ENCODE measurements around the gene MAGI2. TPM values are rescaled to one million over a fixed set of nuclear protein-coding genes. Genes with fewer than 3 reads are reported as not detected.
A peak's percentile ranks its signal among the peaks of the same experiment; 100 is the strongest.

Gene MAGI2
- polyA plus RNA-seq, 3 donors from 2014 or later, result not detected

GRCh38 chr7:78052112-78052511 is 1401.4 kb downstream of the MAGI2 start:
- Mint-ChIP-seq H3K4me1 (no peaks in the 10 kb centered on the region), H3K4me3 (no peak overlapping the region), H3K27ac (no peak overlapping the region), H3K27me3 (ENCODE audit: low read depth in 3 of 3) (peaks cover 1 to 19% (median 5%) of the 10 kb centered on the region in 3 donors), H3K36me3 (no peaks in the 10 kb centered on the region), H3K9me3 (peaks cover 0 to 1% (median 0%) of the 10 kb centered on the region in 6 donors)
- no peak for DNase-seq

GRCh38 chr7:78047800-78048199 is 1405.7 kb downstream of the MAGI2 start:
- H3K9me3 Mint-ChIP-seq, result no peaks in the 10 kb centered on the region
- no peak overlapping the region for H3K27ac Mint-ChIP-seq
- no peaks in the 10 kb centered on the region for H3K4me1 Mint-ChIP-seq
- no peaks in the 10 kb centered on the region for H3K36me3 Mint-ChIP-seq
- no peak overlapping the region for H3K4me3 Mint-ChIP-seq
- peaks cover 0 to 13% (median 0%) of the 10 kb centered on the region in 3 donors for H3K27me3 Mint-ChIP-seq (ENCODE audit: low read depth in 3 of 3)
- no peak for DNase-seq

- Mint-ChIP-seq H3K4me3 (no peak overlapping the region), H3K27ac (no peak overlapping the region), H3K9me3 (no peaks in the 10 kb centered on the region), H3K27me3 (ENCODE audit: low read depth in 3 of 3) (peaks cover 2 to 6% (median 5%) of the 10 kb centered on the region in 3 donors), H3K36me3 (no peaks in the 10 kb centered on the region), H3K4me1 (no peaks in the 10 kb centered on the region)
- no peak for DNase-seq
These were observed 1410.3 kb downstream of the MAGI2 start for GRCh38 chr7:78043159-78043558.

- DNase-seq, result no peak
- Mint-ChIP-seq H3K27me3 (ENCODE audit: low read depth in 3 of 3) (peaks cover 2 to 5% (median 3%) of the 10 kb centered on the region in 3 donors), H3K4me3 (no peak overlapping the region), H3K27ac (no peak overlapping the region), H3K36me3 (no peaks in the 10 kb centered on the region), H3K4me1 (no peaks in the 10 kb centered on the region), H3K9me3 (no peaks in the 10 kb centered on the region)
These were observed 1412.0 kb downstream of the MAGI2 start for GRCh38 chr7:78041423-78041822.

- Mint-ChIP-seq H3K27ac (no peak overlapping the region), H3K27me3 (ENCODE audit: low read depth in 3 of 3) (peaks cover 2 to 6% (median 5%) of the 10 kb centered on the region in 3 donors), H3K4me1 (no peaks in the 10 kb centered on the region), H3K36me3 (no peaks in the 10 kb centered on the region), H3K4me3 (no peak overlapping the region), H3K9me3 (no peaks in the 10 kb centered on the region)
- DNase-seq, result peak; percentile 13 to 40 (median 28)
These were observed 1413.4 kb downstream of the MAGI2 start for GRCh38 chr7:78039790-78040776.

- Mint-ChIP-seq H3K36me3 (no peaks in the 10 kb centered on the region), H3K4me1 (no peaks in the 10 kb centered on the region), H3K4me3 (no peak overlapping the region), H3K27ac (no peak overlapping the region), H3K9me3 (no peaks in the 10 kb centered on the region), H3K27me3 (ENCODE audit: low read depth in 3 of 3) (peaks cover 2 to 10% (median 5%) of the 10 kb centered on the region in 3 donors)
- no peak for DNase-seq
These were observed 1414.9 kb downstream of the MAGI2 start for GRCh38 chr7:78038465-78039080.

- Mint-ChIP-seq H3K9me3 (no peaks in the 10 kb centered on the region), H3K36me3 (no peaks in the 10 kb centered on the region), H3K27me3 (ENCODE audit: low read depth in 3 of 3) (peaks cover 2 to 14% (median 5%) of the 10 kb centered on the region in 3 donors)
These were observed 1415.9 kb downstream of the MAGI2 start for GRCh38 chr7:78037603-78038002.

GRCh38 chr7:78033410-78033809 is 1420.1 kb downstream of the MAGI2 start:
- Mint-ChIP-seq H3K4me1 (no peaks in the 10 kb centered on the region), H3K4me3 (no peak overlapping the region), H3K36me3 (no peaks in the 10 kb centered on the region), H3K27me3 (ENCODE audit: low read depth in 3 of 3) (peaks cover 0 to 11% (median under 1%) of the 10 kb centered on the region in 3 donors), H3K27ac (no peak overlapping the region), H3K9me3 (no peaks in the 10 kb centered on the region)
- DNase-seq, result no peak

More at GRCh38 chr7:78037603-78038002, 1415.9 kb downstream of the MAGI2 start:
- Mint-ChIP-seq H3K4me1 (no peaks in the 10 kb centered on the region), H3K4me3 (no peak overlapping the region), H3K27ac (no peak overlapping the region)
- no peak for DNase-seq

- no peaks in the 10 kb centered on the region for H3K9me3 Mint-ChIP-seq
- no peaks in the 10 kb centered on the region for H3K4me1 Mint-ChIP-seq
- no peaks in the 10 kb centered on the region for H3K36me3 Mint-ChIP-seq
- no peak overlapping the region for H3K27ac Mint-ChIP-seq
- no peak for DNase-seq
- H3K4me3 Mint-ChIP-seq, result no peak overlapping the region
- H3K27me3 Mint-ChIP-seq (ENCODE audit: low read depth in 3 of 3), result peaks cover 0 to 2% (median 1%) of the 10 kb centered on the region in 3 donors
These were observed 1427.0 kb downstream of the MAGI2 start for GRCh38 chr7:78026492-78026891.

- H3K36me3 Mint-ChIP-seq, result no peaks in the 10 kb centered on the region
- H3K27me3 Mint-ChIP-seq (ENCODE audit: low read depth in 3 of 3), result peaks cover 1 to 4% (median 2%) of the 10 kb centered on the region in 3 donors
- no peak for DNase-seq
- H3K9me3 Mint-ChIP-seq, result no peaks in the 10 kb centered on the region
- H3K4me3 Mint-ChIP-seq, result no peak overlapping the region
- H3K4me1 Mint-ChIP-seq, result peaks cover 7 to 9% of the 10 kb centered on the region in 2 donors
- no peak overlapping the region for H3K27ac Mint-ChIP-seq
These were observed 1428.9 kb downstream of the MAGI2 start for GRCh38 chr7:78024591-78024990.

GRCh38 chr7:78023191-78023590 is 1430.3 kb downstream of the MAGI2 start:
- H3K9me3 Mint-ChIP-seq, result no peaks in the 10 kb centered on the region
- peaks cover 2 to 5% (median 4%) of the 10 kb centered on the region in 3 donors for H3K27me3 Mint-ChIP-seq (ENCODE audit: low read depth in 3 of 3)
- DNase-seq, result no peak
- H3K4me3 Mint-ChIP-seq, result no peak overlapping the region
- H3K27ac Mint-ChIP-seq, result no peak overlapping the region
- peaks cover 14 to 15% of the 10 kb centered on the region in 2 donors for H3K4me1 Mint-ChIP-seq
- H3K36me3 Mint-ChIP-seq, result no peaks in the 10 kb centered on the region

GRCh38 chr7:78022165-78022564 is 1431.3 kb downstream of the MAGI2 start:
- H3K27ac Mint-ChIP-seq, result no peak overlapping the region
- no peaks in the 10 kb centered on the region for H3K9me3 Mint-ChIP-seq
- H3K4me3 Mint-ChIP-seq, result no peak overlapping the region
- peaks cover 4 to 7% (median 5%) of the 10 kb centered on the region in 3 donors for H3K27me3 Mint-ChIP-seq (ENCODE audit: low read depth in 3 of 3)
- peaks cover 17 to 22% of the 10 kb centered on the region in 2 donors for H3K4me1 Mint-ChIP-seq
- H3K36me3 Mint-ChIP-seq, result no peaks in the 10 kb centered on the region
- DNase-seq, result no peak

- H3K27me3 Mint-ChIP-seq (ENCODE audit: low read depth in 3 of 3), result peaks cover 4 to 7% (median 4%) of the 10 kb centered on the region in 3 donors
- DNase-seq, result no peak
- peak overlapping the region in 3 of 6 donors; percentile 80 to 91 (median 86) for H3K27ac Mint-ChIP-seq
- H3K4me3 Mint-ChIP-seq, result peak overlapping the region; percentile 77 to 87 (median 84)
- H3K4me1 Mint-ChIP-seq, result peaks cover 17 to 22% of the 10 kb centered on the region in 2 donors
- no peaks in the 10 kb centered on the region for H3K36me3 Mint-ChIP-seq
- H3K9me3 Mint-ChIP-seq, result no peaks in the 10 kb centered on the region
These were observed 1432.6 kb downstream of the MAGI2 start for GRCh38 chr7:78020874-78021249.

Measured in immature natural killer cell (primary cell).